ENCODE results near the gene PCDHGB3.
"Not testable (repeated sequence)": the region's sequence is repeated elsewhere in the genome, so short reads cannot be mapped to it uniquely, and the experiment has no call there.

Gene PCDHGB3

DNA sequence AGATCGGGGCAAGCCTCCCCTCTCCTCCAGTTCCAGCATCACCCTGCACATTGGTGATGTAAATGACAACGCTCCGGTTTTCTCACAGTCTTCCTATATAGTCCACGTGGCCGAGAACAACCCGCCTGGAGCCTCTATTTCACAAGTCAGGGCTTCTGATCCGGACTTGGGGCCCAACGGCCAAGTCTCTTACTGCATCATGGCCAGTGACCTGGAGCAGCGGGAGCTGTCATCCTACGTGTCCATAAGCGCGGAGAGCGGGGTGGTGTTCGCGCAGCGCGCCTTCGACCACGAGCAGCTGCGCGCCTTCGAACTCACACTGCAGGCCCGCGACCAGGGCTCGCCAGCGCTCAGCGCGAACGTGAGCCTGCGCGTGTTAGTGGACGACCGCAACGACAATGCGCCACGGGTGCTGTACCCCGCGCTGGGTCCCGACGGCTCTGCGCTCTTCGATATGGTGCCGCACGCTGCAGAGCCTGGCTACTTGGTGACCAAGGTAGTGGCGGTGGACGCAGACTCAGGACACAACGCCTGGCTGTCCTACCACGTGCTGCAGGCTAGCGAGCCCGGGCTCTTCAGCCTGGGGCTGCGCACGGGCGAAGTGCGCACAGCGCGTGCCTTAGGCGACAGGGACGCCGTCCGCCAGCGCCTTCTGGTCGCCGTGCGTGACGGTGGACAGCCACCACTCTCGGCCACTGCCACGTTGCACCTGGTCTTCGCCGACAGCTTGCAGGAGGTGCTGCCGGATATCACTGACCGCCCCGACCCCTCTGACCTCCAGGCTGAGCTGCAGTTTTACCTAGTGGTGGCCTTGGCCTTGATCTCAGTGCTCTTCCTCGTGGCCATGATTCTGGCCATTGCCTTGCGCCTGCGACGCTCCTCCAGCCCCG lies 19.4 kb downstream of the PCDHGB3 start:
- no peak overlapping the region for H3K4me3 ChIP-seq (replicated peaks; ENCODE audit: insufficient read depth, low read length)
- no peaks in the 10 kb centered on the region for H3K27me3 ChIP-seq (ENCODE audit: insufficient read depth, poor library complexity, severe bottlenecking)
- no peak for DNase-seq (ENCODE audit: low read depth in 1 of 2, low spot score in 1 of 2)
- no peak overlapping the region for H3K27ac ChIP-seq (replicated peaks)
- no peak for TF ChIP-seq GABPA (IDR thresholded peaks at IDR 0.05; ENCODE audit: low read depth)
- TF ChIP-seq POLR2AphosphoS5 (IDR thresholded peaks at IDR 0.05; ENCODE audit: low read depth) = no peak
- no peak for TF ChIP-seq SPI1 (IDR thresholded peaks at IDR 0.05; ENCODE audit: borderline replicate concordance, low read depth)

DNA sequence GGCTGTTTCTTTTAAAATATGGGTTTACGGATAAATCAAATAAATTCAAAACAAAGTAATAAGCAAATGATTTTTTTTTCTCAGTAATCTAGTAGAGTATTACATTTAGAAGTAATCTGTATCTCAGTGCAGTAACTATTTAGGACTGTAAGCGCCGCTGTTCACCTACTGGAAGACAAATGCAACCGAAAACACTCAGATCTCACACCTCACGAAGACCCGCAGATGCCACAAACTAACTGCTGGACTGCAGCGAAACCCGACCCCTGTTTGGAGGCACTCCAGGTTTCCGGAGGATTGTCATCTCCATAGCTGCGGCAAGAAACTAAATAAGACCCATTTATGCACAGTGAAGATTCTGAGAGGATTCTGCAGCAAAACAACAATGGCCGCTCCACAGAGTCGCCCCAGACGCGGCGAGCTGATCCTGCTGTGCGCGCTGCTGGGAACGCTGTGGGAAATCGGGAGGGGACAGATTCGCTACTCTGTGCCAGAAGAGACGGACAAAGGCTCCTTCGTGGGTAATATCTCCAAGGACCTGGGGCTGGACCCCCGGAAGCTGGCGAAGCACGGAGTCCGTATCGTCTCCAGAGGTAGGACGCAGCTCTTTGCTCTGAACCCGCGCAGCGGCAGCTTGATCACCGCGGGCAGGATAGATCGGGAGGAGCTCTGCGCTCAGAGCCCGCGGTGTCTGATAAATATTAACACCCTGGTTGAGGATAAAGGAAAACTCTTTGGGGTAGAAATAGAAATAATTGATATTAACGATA lies 22.6 kb downstream of the PCDHGB3 start, which contains the start of gene PCDHGA8:
PCDHGA8 (plus strand) TSS at position 205 of the 770 bp plus-strand sequence; CDS start at position 386, 181 bp downstream.
- DNase-seq (ENCODE audit: low read depth in 1 of 2, low spot score in 1 of 2) = no peak
- Histone ChIP-seq H3K4me3 (replicated peaks; ENCODE audit: insufficient read depth, low read length) (no peak within 1 kb of the TSS), H3K27me3 (ENCODE audit: insufficient read depth, poor library complexity, severe bottlenecking) (no peaks in the 10 kb centered on the region), H3K27ac (replicated peaks) (no peak within 1 kb of the TSS)
- TF ChIP-seq, protein P1, sequence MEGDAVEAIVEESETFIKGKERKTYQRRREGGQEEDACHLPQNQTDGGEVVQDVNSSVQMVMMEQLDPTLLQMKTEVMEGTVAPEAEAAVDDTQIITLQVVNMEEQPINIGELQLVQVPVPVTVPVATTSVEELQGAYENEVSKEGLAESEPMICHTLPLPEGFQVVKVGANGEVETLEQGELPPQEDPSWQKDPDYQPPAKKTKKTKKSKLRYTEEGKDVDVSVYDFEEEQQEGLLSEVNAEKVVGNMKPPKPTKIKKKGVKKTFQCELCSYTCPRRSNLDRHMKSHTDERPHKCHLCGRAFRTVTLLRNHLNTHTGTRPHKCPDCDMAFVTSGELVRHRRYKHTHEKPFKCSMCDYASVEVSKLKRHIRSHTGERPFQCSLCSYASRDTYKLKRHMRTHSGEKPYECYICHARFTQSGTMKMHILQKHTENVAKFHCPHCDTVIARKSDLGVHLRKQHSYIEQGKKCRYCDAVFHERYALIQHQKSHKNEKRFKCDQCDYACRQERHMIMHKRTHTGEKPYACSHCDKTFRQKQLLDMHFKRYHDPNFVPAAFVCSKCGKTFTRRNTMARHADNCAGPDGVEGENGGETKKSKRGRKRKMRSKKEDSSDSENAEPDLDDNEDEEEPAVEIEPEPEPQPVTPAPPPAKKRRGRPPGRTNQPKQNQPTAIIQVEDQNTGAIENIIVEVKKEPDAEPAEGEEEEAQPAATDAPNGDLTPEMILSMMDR (IDR thresholded peaks at IDR 0.05; ENCODE audit: insufficient read depth, low read length) = no peak
- TF ChIP-seq GABPA (IDR thresholded peaks at IDR 0.05; ENCODE audit: low read depth) (no peak), SPI1 (IDR thresholded peaks at IDR 0.05; ENCODE audit: borderline replicate concordance, low read depth) (no peak), POLR2AphosphoS5 (IDR thresholded peaks at IDR 0.05; ENCODE audit: low read depth) (no peak)
- TF ChIP-seq, protein P2, sequence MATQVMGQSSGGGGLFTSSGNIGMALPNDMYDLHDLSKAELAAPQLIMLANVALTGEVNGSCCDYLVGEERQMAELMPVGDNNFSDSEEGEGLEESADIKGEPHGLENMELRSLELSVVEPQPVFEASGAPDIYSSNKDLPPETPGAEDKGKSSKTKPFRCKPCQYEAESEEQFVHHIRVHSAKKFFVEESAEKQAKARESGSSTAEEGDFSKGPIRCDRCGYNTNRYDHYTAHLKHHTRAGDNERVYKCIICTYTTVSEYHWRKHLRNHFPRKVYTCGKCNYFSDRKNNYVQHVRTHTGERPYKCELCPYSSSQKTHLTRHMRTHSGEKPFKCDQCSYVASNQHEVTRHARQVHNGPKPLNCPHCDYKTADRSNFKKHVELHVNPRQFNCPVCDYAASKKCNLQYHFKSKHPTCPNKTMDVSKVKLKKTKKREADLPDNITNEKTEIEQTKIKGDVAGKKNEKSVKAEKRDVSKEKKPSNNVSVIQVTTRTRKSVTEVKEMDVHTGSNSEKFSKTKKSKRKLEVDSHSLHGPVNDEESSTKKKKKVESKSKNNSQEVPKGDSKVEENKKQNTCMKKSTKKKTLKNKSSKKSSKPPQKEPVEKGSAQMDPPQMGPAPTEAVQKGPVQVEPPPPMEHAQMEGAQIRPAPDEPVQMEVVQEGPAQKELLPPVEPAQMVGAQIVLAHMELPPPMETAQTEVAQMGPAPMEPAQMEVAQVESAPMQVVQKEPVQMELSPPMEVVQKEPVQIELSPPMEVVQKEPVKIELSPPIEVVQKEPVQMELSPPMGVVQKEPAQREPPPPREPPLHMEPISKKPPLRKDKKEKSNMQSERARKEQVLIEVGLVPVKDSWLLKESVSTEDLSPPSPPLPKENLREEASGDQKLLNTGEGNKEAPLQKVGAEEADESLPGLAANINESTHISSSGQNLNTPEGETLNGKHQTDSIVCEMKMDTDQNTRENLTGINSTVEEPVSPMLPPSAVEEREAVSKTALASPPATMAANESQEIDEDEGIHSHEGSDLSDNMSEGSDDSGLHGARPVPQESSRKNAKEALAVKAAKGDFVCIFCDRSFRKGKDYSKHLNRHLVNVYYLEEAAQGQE (IDR thresholded peaks at IDR 0.05; ENCODE audit: insufficient replicate concordance, low read depth) = no peak

DNA sequence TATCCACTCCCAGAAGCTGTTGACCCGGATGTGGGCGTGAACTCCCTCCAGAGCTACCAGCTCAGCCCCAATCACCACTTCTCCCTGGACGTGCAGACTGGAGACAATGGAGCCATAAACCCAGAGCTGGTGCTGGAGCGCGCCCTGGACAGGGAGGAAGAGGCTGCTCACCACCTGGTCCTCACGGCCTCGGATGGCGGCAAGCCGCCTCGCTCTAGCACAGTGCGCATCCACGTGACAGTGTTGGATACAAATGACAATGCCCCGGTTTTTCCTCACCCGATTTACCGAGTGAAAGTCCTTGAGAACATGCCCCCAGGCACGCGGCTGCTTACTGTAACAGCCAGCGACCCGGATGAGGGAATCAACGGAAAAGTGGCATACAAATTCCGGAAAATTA lies 23.2 kb downstream of the PCDHGB3 start:
- H3K4me3 ChIP-seq (replicated peaks; ENCODE audit: insufficient read depth, low read length) = no peak overlapping the region
- no peaks in the 10 kb centered on the region for H3K27me3 ChIP-seq (ENCODE audit: insufficient read depth, poor library complexity, severe bottlenecking)
- TF ChIP-seq, protein P2 (IDR thresholded peaks at IDR 0.05; ENCODE audit: insufficient replicate concordance, low read depth) = no peak
- no peak for TF ChIP-seq GABPA (IDR thresholded peaks at IDR 0.05; ENCODE audit: low read depth)
- TF ChIP-seq SPI1 (IDR thresholded peaks at IDR 0.05; ENCODE audit: borderline replicate concordance, low read depth) = no peak
- no peak for TF ChIP-seq POLR2AphosphoS5 (IDR thresholded peaks at IDR 0.05; ENCODE audit: low read depth)
- TF ChIP-seq, protein P1 (IDR thresholded peaks at IDR 0.05; ENCODE audit: insufficient read depth, low read length) = no peak
- DNase-seq (ENCODE audit: low read depth in 1 of 2, low spot score in 1 of 2) = no peak
- H3K27ac ChIP-seq (replicated peaks) = no peak overlapping the region

DNA sequence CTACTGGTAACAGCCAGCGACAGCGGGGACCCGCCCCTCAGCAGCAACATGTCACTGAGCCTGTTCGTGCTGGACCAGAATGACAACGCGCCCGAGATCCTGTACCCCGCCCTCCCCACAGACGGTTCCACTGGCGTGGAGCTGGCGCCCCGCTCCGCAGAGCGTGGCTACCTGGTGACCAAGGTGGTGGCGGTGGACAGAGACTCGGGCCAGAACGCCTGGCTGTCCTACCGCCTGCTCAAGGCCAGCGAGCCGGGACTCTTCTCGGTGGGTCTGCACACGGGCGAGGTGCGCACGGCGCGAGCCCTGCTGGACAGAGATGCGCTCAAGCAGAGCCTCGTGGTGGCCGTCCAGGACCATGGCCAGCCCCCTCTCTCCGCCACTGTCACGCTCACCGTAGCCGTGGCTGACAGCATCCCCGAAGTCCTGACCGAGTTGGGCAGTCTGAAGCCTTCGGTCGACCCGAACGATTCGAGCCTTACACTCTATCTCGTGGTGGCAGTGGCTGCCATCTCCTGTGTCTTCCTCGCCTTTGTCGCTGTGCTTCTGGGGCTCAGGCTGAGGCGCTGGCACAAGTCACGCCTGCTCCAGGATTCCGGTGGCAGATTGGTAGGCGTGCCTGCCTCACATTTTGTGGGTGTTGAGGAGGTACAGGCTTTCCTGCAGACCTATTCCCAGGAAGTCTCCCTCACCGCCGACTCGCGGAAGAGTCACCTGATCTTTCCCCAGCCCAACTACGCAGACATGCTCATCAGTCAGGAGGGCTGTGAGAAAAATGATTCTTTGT lies 24.6 kb downstream of the PCDHGB3 start:
- not testable (repeated sequence) for H3K4me3 ChIP-seq (replicated peaks; ENCODE audit: insufficient read depth, low read length); H3K27ac ChIP-seq (replicated peaks); DNase-seq (ENCODE audit: low read depth in 1 of 2, low spot score in 1 of 2); H3K27me3 ChIP-seq (ENCODE audit: insufficient read depth, poor library complexity, severe bottlenecking)

Data from HL-60 (cell line).